GM18867 (cell line): ENCODE data around the gene ICAM3.

ENCODE experiments used
- ATAC-seq: cut with Tn5 transposase; IDR thresholded peaks from one replicate; pipeline ENCODE4 v1.9.1; 2021; ENCODE audit warnings: mild to moderate bottlenecking, moderate library complexity; ENCODE audit not compliant: unreplicated experiment

The ICAM3 gene

GRCh38 chr19:10292789-10293636 is 46.4 kb downstream of the ICAM3 start:
- ATAC-seq, result no peak

- ATAC-seq, result peak; percentile 55
These were observed 47.1 kb downstream of the ICAM3 start for GRCh38 chr19:10292206-10292788.

- ATAC-seq, result no peak
These were observed 47.7 kb downstream of the ICAM3 start for GRCh38 chr19:10291554-10292205.

- ATAC-seq, result no peak
These were observed 48.4 kb downstream of the ICAM3 start for GRCh38 chr19:10290876-10291553.

GRCh38 chr19:10290357-10290875 is 49.0 kb downstream of the ICAM3 start:
- ATAC-seq, result no peak

- ATAC-seq, result no peak
These were observed 49.5 kb downstream of the ICAM3 start, which contains the start of gene ICAM5 for GRCh38 chr19:10289836-10290356. Gene ICAM5 (plus strand): TSS chr19:10289952. CDS start chr19:10290044, 92 bp downstream.

GRCh38 chr19:10289167-10289835 is 50.1 kb downstream of the ICAM3 start:
- ATAC-seq, result peak; percentile 26

GRCh38 chr19:10288662-10289166 is 50.7 kb downstream of the ICAM3 start:
- no peak for ATAC-seq

- ATAC-seq, result no peak
These were observed 52.4 kb downstream of the ICAM3 start, which contains the start of gene ICAM4 for GRCh38 chr19:10286803-10287737. Gene ICAM4 (plus strand): TSS chr19:10286955. CDS start chr19:10287013, 58 bp downstream.

GRCh38 chr19:10285393-10285792 is 54.0 kb downstream of the ICAM3 start:
- no peak for ATAC-seq

- ATAC-seq, result no peak
These were observed 54.5 kb downstream of the ICAM3 start for GRCh38 chr19:10284960-10285278.

- ATAC-seq, result no peak
These were observed 55.1 kb downstream of the ICAM3 start for GRCh38 chr19:10284065-10284959.
